ENCODE measurements around the gene DEFB121.

GRCh38 chr20:31390490-31390889 lies 15.5 kb downstream of the DEFB121 start, which contains the start of gene DEFB119:
- TF ChIP-seq EZH2 (IDR thresholded peaks at IDR 0.05; ENCODE audit: low read length, unreplicated experiment) (no peak), CTCF (conservative IDR thresholded peaks at IDR 0.05; ENCODE audit: low read depth, low read length) (no peak)

All from PC-3 (cell line).